Myocyte (in vitro differentiated cells): ENCODE measurements around the gene PRIM2. TPM values are rescaled to one million over a fixed set of nuclear protein-coding genes. Genes with fewer than 3 reads are reported as not detected.
"Not testable (repeated sequence)": the region's sequence is repeated elsewhere in the genome, so short reads cannot be mapped to it uniquely, and the experiment has no call there.

Source experiments
- DNase-seq: peaks from one replicate; pipeline ENCODE4 v3.0.0-alpha.2; 2012; ENCODE audit warnings: low read depth
- total RNA-seq: library from RNA; depleted of rRNA; stranded (reverse); fragments of >200 nt; gene quantifications from 2 replicates; pipeline ENCODE4 v1.2.3, GENCODE V29; 2014

The PRIM2 gene
- total RNA-seq, 1 donor from 2014 or later = 15.8 TPM

GRCh38 chr6:57443181-57443580, 125.8 kb downstream of the PRIM2 start:
- DNase-seq = not testable (repeated sequence)

- not testable (repeated sequence) for DNase-seq
These were observed 127.4 kb downstream of the PRIM2 start for GRCh38 chr6:57444787-57445186.

GRCh38 chr6:57445379-57445778, 127.9 kb downstream of the PRIM2 start:
- not testable (repeated sequence) for DNase-seq

GRCh38 chr6:57445790-57446468, 128.5 kb downstream of the PRIM2 start:
- not testable (repeated sequence) for DNase-seq

GRCh38 chr6:57449496-57450066, 132.2 kb downstream of the PRIM2 start:
- DNase-seq = not testable (repeated sequence)

GRCh38 chr6:57459781-57460180, 142.4 kb downstream of the PRIM2 start:
- DNase-seq = not testable (repeated sequence)

GRCh38 chr6:57461022-57461421, 143.6 kb downstream of the PRIM2 start:
- not testable (repeated sequence) for DNase-seq

GRCh38 chr6:57463809-57464208, 146.4 kb downstream of the PRIM2 start:
- DNase-seq = peak; percentile 33

GRCh38 chr6:57465968-57466367, 148.5 kb downstream of the PRIM2 start:
- DNase-seq = not testable (repeated sequence)

- DNase-seq = peak; percentile 27
These were observed 151.6 kb downstream of the PRIM2 start for GRCh38 chr6:57469072-57469471.

GRCh38 chr6:57470148-57470547, 152.7 kb downstream of the PRIM2 start:
- not testable (repeated sequence) for DNase-seq

GRCh38 chr6:57471314-57471864, 154.0 kb downstream of the PRIM2 start:
- DNase-seq = not testable (repeated sequence)

GRCh38 chr6:57472861-57473362, 155.5 kb downstream of the PRIM2 start:
- DNase-seq = peak; percentile 76

GRCh38 chr6:57474862-57475475, 157.5 kb downstream of the PRIM2 start:
- DNase-seq = not testable (repeated sequence)

- DNase-seq = not testable (repeated sequence)
These were observed 158.2 kb downstream of the PRIM2 start for GRCh38 chr6:57475656-57476055.

- DNase-seq = not testable (repeated sequence)
These were observed 162.8 kb downstream of the PRIM2 start for GRCh38 chr6:57480194-57480593.

GRCh38 chr6:57481121-57481520, 163.7 kb downstream of the PRIM2 start:
- DNase-seq = not testable (repeated sequence)

- DNase-seq = not testable (repeated sequence)
These were observed 165.0 kb downstream of the PRIM2 start for GRCh38 chr6:57482471-57482870.

- not testable (repeated sequence) for DNase-seq
These were observed 169.2 kb downstream of the PRIM2 start for GRCh38 chr6:57486494-57487081.

GRCh38 chr6:57488551-57488950, 171.1 kb downstream of the PRIM2 start:
- not testable (repeated sequence) for DNase-seq

- not testable (repeated sequence) for DNase-seq
These were observed 172.5 kb downstream of the PRIM2 start for GRCh38 chr6:57489887-57490286.
